MM.1S (cell line): ENCODE results near the gene EFHD2.

Experiments
- DNase-seq: peaks from one replicate; pipeline ENCODE4 v3.0.0-alpha.2; 2015
- H2AFZ ChIP-seq: fragments of 300-600 bp; sonication (generic); 2 replicates; pipeline ENCODE4 v1.6.0; 2016; ENCODE audit warnings: antibody characterized with exemption, low read length
- H3F3A ChIP-seq: fragments of 300-600 bp; sonication (generic); 2 replicates; pipeline ENCODE4 v1.6.1; 2016; ENCODE audit warnings: mild to moderate bottlenecking, antibody characterized with exemption, low read length, moderate library complexity, mixed read lengths; ENCODE audit not compliant: insufficient read depth
- H3K27ac ChIP-seq: fragments of 300-600 bp; sonication (generic); 2 replicates; pipeline ENCODE4 v1.5.1; 2016; ENCODE audit warnings: mild to moderate bottlenecking, low read length
- H3K27me3 ChIP-seq: fragments of 300-600 bp; sonication (generic); replicated peaks from 2 replicates; pipeline ENCODE4 v1.6.0; 2016; ENCODE audit warnings: low read length; ENCODE audit not compliant: insufficient read depth
- H3K36me3 ChIP-seq: fragments of 300-600 bp; sonication (generic); replicated peaks from 2 replicates; pipeline ENCODE4 v1.6.1; 2016; ENCODE audit warnings: mild to moderate bottlenecking, low read length, mixed read lengths; ENCODE audit not compliant: insufficient read depth
- H3K4me1 ChIP-seq: fragments of 300-600 bp; sonication (generic); 2 replicates; pipeline ENCODE4 v1.6.1; 2016; ENCODE audit warnings: low read length, mixed read lengths
- H3K4me2 ChIP-seq: fragments of 300-600 bp; sonication (generic); 2 replicates; pipeline ENCODE4 v1.6.0; 2016; ENCODE audit warnings: low read depth, low read length
- H3K4me3 ChIP-seq: fragments of 300-600 bp; sonication (generic); 2 replicates; pipeline ENCODE4 v1.5.1; 2016; ENCODE audit warnings: low read length, mixed read lengths
- H3K79me2 ChIP-seq: fragments of 300-600 bp; sonication (generic); 2 replicates; pipeline ENCODE4 v1.6.1; 2016; ENCODE audit warnings: mixed run types, low read length, mixed read lengths
- H3K9ac ChIP-seq: fragments of 300-600 bp; sonication (generic); 2 replicates; pipeline ENCODE4 v1.6.1; 2016; ENCODE audit warnings: low read length, mixed read lengths
- H3K9me2 ChIP-seq: fragments of 300-600 bp; sonication (generic); replicated peaks from 2 replicates; pipeline ENCODE4 v1.6.1; 2016; ENCODE audit warnings: mild to moderate bottlenecking, low read length, mixed read lengths; ENCODE audit not compliant: insufficient read depth
- H3K9me3 ChIP-seq: fragments of 300-600 bp; sonication (generic); replicated peaks from 2 replicates; pipeline ENCODE4 v1.6.1; 2016; ENCODE audit warnings: mild to moderate bottlenecking, low read length, mixed read lengths; ENCODE audit not compliant: insufficient read depth
- H4K20me1 ChIP-seq: fragments of 300-600 bp; sonication (generic); 2 replicates; pipeline ENCODE4 v1.6.1; 2016; ENCODE audit warnings: mild to moderate bottlenecking, low read length, moderate library complexity, mixed read lengths; ENCODE audit not compliant: insufficient read depth
- CTCF ChIP-seq: fragments of 300-600 bp; sonication (generic); IDR thresholded peaks from 2 replicates; pipeline ENCODE4 v1.5.1; 2016; ENCODE audit warnings: antibody characterized with exemption, low read length, mixed read lengths
- EZH2 ChIP-seq: fragments of 300-600 bp; sonication (generic); optimal IDR thresholded peaks from 2 replicates; pipeline ENCODE3; 2017; ENCODE audit warnings: low read depth, mild to moderate bottlenecking, antibody characterized with exemption, low read length, mixed read lengths
- EZH2phosphoT487 ChIP-seq: fragments of 300-600 bp; sonication (generic); IDR thresholded peaks from 2 replicates; pipeline ENCODE4 v1.6.1; 2018; ENCODE audit warnings: antibody characterized with exemption, low read length

Gene EFHD2

GRCh38 chr1:15417059-15417934 lies 7.6 kb downstream of the EFHD2 start:
- Histone ChIP-seq H3K4me3 (no peak overlapping the region), H3K79me2 (peaks cover 30% of the 10 kb centered on the region), H3K4me1 (no peaks in the 10 kb centered on the region), H3K9ac (no peak overlapping the region), H3K9me3 (no peaks in the 10 kb centered on the region), H3K36me3 (no peaks in the 10 kb centered on the region), H3K9me2 (no peaks in the 10 kb centered on the region), H4K20me1 (no peaks in the 10 kb centered on the region), H3K27me3 (no peaks in the 10 kb centered on the region), H2AFZ (no peak overlapping the region), H3F3A (no peaks in the 10 kb centered on the region), H3K4me2 (no peak overlapping the region), H3K27ac (no peak overlapping the region)
- no peak for TF ChIP-seq EZH2phosphoT487
- no peak for TF ChIP-seq CTCF
- TF ChIP-seq EZH2: no peak
- DNase-seq: no peak

GRCh38 chr1:15418806-15419515 lies 9.3 kb downstream of the EFHD2 start:
- Histone ChIP-seq H3K9me3 (no peaks in the 10 kb centered on the region), H3K9me2 (no peaks in the 10 kb centered on the region), H3K4me2 (no peak overlapping the region), H3K36me3 (no peaks in the 10 kb centered on the region), H3F3A (no peaks in the 10 kb centered on the region), H3K4me3 (no peak overlapping the region), H3K4me1 (no peaks in the 10 kb centered on the region), H3K27ac (no peak overlapping the region), H3K27me3 (no peaks in the 10 kb centered on the region), H3K9ac (no peak overlapping the region), H4K20me1 (no peaks in the 10 kb centered on the region), H2AFZ (no peak overlapping the region), H3K79me2 (peaks cover 26% of the 10 kb centered on the region)
- no peak for DNase-seq
- TF ChIP-seq CTCF (no peak), EZH2 (no peak), EZH2phosphoT487 (no peak)

GRCh38 chr1:15420853-15421465 lies 11.3 kb downstream of the EFHD2 start:
- no peak for DNase-seq
- H3F3A ChIP-seq: no peaks in the 10 kb centered on the region
- H3K79me2 ChIP-seq: peaks cover 22% of the 10 kb centered on the region
- no peak overlapping the region for H3K27ac ChIP-seq
- no peak overlapping the region for H3K9ac ChIP-seq
- H3K9me3 ChIP-seq: no peaks in the 10 kb centered on the region
- no peak overlapping the region for H3K4me3 ChIP-seq
- no peaks in the 10 kb centered on the region for H3K4me1 ChIP-seq
- H3K9me2 ChIP-seq: no peaks in the 10 kb centered on the region
- H3K4me2 ChIP-seq: no peak overlapping the region
- no peak overlapping the region for H2AFZ ChIP-seq
- no peaks in the 10 kb centered on the region for H3K27me3 ChIP-seq
- H4K20me1 ChIP-seq: no peaks in the 10 kb centered on the region
- no peaks in the 10 kb centered on the region for H3K36me3 ChIP-seq
- TF ChIP-seq CTCF (peak; percentile 16; the same call in 1 of the 2 replicates), EZH2phosphoT487 (no peak)
